Occipital lobe (tissue), 2 donors: ENCODE data around the gene IL13. TPM values are rescaled to one million over a fixed set of nuclear protein-coding genes. Genes with fewer than 3 reads are reported as not detected.
"Not testable (repeated sequence)": the region's sequence is repeated elsewhere in the genome, so short reads cannot be mapped to it uniquely, and the experiment has no call there.

ENCODE experiments used
- DNase-seq: peaks from one replicate; lab custom pipeline; 2025; lab: John Stamatoyannopoulos, UW
- total RNA-seq: library from RNA; depleted of rRNA; stranded (reverse); fragments of >200 nt; gene quantifications from one replicate; pipeline ENCODE4 v1.2.3, GENCODE V29; 2014

Gene IL13
- not detected for total RNA-seq

DNA sequence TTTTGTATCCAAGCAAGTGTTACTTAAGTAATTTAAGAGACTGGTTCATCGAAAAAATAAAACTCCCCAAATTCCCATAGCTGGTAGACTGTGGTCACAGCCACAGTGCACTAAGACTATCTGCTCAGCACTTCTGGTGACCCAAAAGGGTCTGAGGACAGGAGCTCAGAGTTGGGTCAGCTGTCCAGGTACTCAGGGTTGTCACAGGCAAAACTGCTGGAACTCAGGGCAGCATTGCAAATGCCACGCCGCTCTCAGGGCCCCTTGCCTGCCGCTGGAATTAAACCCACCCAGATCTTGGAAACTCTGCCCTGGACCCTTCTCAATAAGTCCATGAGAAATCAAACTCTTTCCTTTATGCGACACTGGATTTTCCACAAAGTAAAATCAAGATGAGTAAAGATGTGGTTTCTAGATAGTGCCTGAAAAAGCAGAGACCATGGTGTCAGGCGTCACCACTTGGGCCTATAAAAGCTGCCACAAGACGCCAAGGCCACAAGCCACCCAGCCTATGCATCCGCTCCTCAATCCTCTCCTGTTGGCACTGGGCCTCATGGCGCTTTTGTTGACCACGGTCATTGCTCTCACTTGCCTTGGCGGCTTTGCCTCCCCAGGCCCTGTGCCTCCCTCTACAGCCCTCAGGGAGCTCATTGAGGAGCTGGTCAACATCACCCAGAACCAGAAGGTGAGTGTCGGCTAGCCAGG is at the start of gene IL13:
Gene IL13, plus strand, starts transcription at position 498 of the 705 bp plus-strand sequence. Its CDS starts 14 bp downstream, at position 512.
- DNase-seq, result no peak

DNA sequence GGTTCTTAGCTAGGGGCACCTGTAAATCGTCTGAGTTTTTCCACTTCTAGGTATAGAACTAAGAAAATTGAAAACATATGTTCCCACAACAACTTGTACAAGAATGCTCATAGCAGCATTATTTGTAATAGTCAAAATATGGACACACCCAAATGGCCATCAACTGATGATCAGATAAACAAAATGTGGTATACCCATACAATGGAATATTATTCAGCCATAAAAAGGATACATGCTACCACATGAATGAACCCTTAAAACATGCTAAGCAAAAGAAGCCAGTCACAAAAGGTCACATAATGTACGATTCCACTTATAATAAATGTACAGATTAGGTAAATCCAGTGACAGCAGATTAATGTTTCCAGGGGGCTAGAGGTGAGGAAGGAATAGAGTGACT is 46.0 kb upstream of the IL13 start:
- DNase-seq, result no peak

DNA sequence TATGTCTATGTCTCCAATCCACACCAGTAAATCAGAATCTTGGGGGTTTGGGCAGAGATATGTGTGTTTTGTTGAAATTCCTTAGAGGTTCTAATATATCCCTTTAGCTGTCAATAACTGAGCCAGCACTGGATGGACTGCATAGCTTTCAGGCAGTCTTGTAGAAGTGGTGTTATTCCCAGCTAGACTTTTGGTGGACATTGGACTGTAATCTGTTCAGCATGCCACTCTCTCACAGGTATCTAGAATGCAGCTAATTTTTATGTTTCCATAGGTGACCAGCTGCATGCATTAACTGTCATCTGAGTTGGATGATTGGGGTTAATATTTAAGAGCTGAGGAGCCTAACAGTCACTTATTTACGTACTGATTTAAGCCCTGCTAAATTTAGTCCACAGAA is 45.1 kb upstream of the IL13 start:
- no peak for DNase-seq

DNA sequence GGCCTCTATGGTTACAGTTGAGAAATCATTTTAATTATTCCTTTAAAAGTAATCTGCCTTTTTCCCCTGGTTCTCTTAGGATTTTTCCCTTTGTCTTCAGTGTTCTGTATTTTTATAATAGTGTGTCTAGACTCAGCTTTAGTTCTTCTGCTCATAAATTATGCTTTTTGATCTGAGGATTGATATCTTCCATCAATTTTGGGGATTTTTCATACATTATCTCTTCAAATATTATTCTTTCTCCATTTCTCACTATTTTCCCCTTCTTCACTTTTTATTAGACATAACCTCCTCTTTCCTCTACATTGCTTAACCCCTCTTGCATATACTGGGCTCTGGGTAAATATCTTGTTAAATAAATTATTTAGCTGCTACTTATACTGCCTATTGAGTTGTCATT is 36.3 kb upstream of the IL13 start:
- DNase-seq, result no peak

DNA sequence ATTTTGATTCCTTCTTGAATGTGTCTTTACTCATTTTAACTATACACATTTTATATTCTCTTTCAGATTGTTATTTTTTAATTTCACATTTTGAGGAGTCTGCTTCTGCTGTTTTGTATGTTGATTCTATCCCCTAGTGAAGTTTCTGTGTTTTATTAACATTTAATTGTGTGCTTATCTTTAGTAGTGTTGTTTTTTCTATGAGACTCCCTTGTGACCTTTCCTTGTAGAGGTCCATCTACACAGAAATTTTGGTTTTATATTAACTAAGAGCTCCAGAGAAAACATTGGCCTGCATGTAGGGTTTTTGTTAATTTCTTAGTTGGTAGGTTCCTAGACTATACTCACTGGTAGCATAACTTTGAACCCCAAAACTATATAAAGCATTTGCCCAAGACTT is 35.4 kb upstream of the IL13 start:
- no peak for DNase-seq

DNA sequence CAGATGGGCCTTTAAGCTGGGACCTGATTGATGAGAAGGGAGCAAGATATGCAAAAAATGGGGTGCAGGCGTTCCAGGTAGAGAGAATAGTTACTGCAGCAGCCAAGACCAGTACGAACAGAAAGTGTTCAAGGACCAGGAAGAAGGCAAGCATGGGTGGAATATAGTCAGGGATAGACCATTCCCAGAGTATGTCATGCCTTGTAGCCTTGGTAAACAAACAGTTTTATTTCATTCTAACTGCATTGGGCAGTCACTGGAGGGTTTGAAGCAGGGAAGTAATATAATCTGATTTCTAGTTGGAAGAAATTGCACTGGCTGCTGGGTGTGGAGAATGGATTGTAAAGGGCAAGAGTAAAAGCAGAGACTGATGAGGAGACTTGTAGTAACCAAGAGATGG is 30.5 kb upstream of the IL13 start:
- DNase-seq, result no peak

DNA sequence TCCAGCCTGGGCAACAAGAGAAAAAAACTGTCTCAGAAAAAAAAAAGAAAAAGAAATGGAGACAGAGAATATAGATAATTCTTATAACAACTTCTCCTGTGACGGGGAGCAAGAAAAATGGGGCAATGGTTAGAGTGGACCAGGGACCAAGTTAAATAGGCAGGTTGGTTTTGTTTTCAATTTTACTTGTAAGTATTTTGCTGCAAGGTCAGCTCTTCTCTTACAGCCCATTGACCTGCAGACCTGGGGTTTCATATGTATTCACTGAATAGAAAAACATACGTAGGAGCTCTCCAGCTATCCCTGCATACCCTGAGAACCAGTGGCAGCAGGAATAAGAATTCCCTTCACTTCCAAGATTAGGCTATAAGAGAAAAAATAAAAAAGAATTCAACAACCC is 29.2 kb upstream of the IL13 start:
- DNase-seq, result no peak

DNA sequence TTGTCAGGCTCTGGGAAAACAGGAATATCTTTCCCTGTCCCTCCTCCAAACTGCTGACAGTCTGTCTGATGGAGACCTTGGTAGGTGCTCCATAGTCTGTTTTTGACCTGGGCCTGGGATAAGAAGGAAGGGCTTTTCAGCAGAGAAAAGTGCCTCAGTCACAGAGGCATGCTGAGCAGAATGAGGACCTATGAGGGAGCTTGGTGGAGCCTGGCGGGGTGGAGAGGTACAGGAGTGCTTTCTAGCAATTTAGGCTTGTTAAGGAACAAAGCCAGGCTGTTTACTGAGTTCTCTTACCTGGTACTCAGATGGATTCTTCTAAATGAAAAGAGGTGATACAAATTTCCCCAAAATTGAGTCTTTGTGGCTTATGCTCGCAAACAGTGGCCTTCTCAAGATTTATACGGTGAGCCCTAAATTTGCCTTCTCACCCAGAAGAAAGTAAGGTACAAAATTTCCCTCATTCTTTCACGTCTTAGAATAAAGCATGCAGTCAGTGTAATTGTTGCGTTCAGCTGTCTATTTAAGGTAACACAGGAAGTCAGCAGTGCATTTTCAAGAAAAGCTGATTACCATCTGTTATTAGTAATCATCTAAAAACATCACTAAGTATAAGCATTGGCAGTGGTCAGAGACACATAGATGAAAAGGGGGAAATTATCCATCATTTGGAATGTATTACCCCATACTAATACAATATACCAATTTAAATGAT is 28.6 kb upstream of the IL13 start:
- no peak for DNase-seq

DNA sequence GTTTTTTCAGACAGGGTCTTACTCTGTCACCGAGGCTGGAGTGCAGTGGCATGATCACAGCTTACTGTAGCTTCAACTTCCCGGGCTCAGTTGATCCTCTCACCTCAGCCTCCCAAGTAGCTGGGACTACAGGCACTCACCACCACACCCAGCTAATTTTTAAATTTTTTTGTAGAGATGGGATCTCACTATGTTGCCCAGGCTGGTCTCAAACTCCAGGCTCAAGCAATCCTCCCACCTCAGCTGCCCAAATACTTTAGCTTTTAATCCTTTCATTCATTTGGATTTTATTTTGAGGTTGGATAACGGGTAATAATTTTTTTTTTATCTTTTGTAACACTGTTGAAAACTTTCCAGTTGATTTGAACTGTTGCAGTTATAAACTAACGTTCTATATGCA is 24.4 kb upstream of the IL13 start:
- not testable (repeated sequence) for DNase-seq

DNA sequence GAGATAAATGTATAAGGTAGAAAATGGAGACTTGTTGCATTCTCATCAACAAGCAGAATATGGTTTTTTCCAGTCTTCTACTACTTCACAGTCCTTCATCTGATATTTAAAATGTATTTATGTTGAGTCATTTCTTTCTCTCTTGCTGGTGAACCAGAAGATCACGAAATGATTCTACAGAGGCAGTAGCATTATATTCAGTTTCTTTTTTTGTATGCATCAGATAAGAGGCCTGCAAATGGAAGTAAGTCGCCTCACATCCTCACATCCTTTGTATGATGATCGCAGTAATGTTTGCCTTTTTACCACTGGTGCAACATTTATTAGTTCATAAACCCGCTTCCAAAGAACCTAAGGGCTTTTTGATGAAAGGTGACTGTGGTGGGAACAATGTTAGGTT is 22.1 kb upstream of the IL13 start:
- DNase-seq, result no peak

DNA sequence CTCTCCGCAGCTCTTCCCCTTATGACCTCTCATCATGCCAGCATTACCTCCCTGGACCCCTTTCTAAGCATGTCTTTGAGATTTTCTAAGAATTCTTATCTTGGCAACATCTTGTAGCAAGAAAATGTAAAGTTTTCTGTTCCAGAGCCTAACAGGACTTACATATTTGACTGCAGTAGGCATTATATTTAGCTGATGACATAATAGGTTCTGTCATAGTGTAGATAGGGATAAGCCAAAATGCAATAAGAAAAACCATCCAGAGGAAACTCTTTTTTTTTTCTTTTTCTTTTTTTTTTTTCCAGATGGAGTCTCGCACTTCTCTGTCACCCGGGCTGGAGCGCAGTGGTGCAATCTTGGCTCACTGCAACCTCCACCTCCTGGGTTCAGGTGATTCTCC is 20.7 kb upstream of the IL13 start:
- DNase-seq, result no peak

DNA sequence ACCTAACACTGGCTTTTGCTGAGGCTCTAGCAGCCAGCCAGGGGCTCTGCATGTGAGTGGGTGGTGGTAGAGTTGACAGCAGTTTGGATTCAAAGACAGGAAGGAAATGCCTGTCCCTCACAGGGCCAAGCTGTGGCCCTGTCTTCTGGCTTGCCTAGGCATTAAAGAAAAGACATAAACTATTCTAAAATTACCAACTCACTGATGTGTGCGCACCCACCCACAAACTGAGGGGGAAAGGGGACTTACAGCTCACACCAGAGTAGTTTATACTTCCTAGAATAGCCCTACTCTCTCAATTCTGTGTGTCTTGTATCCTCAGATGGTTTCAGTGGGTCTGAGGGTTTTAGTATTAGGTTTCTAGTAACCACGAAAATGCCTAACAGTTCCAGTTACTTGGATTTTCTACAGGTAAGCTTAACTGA is 18.3 kb upstream of the IL13 start:
- DNase-seq, result no peak

DNA sequence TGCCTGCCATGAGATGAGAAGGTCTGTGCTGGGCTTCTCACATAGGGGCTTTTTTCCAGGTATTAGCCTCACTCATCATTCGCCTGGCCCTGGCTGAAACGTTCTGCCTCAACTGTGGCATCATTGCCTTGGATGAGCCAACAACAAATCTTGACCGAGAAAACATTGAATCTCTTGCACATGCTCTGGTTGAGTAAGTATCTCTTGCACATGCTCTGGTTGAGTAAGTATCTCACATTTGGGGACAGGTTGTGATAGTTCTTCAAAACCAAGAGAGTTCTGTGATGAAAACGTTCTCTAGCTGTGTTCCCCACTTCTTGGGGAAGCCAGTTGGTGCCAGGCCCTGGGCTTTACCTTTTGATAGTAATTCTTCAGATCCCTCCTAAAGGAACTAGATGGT is 17.4 kb upstream of the IL13 start:
- DNase-seq, result no peak

DNA sequence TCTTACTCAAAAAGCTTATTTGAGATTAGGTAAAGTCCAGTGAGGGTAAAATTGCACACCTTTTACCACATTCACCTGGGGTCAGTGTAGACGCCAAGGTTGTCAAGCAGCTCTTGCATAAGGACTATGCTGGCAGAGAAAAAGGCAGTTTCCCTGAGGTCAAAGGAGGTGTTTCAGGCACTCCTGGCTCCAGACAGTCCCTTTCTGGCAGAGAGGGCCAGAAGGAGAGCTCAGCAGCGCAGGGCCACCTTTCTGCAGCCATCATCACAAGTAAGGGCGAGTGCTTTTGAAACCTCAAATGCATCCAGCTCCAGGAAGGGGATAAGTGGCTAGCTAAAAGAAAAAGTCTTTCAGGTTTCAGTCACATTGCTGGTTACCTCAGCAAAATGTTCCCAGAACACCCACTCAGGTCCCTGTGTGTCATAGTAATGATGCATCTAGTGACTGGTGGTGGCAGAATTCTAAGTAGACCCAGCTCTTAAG is 16.7 kb upstream of the IL13 start:
- DNase-seq, result no peak

DNA sequence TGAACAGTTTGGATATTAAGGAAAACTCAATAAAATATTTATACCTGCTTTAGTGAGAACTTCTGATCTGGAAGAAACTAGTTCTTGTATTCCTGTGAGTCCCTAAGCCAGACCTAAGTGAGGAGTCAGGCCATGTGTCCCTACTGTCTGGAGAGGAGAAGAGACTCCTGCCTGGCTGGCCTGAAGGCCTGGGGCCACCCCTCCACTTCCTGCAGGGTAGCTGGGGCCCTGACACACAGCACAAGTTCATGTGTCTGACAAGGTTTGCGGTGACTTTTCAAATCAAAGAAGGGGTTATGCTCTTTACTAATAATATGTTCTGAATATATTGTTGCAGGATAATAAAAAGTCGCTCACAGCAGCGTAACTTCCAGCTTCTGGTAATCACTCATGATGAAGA is 16.1 kb upstream of the IL13 start:
- DNase-seq, result no peak

DNA sequence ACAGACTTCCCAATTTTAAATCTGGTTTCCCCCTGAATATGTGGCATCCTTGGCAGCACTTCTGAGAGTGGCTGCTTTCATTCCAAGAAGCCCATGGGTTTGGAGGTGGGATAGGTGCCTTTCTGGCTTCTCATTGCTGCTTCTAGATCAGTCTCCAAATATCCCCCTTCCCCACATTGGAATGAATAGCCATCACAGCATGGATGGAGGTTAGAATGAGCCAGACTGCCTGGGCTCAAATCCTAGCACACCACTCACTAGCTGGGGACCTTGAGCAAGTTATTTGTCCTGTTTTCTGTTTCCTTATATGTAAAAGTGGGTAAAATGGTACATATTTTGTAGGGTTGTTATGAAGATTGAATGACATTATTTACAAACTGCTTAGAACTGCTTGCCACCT is 13.8 kb upstream of the IL13 start:
- DNase-seq, result no peak

DNA sequence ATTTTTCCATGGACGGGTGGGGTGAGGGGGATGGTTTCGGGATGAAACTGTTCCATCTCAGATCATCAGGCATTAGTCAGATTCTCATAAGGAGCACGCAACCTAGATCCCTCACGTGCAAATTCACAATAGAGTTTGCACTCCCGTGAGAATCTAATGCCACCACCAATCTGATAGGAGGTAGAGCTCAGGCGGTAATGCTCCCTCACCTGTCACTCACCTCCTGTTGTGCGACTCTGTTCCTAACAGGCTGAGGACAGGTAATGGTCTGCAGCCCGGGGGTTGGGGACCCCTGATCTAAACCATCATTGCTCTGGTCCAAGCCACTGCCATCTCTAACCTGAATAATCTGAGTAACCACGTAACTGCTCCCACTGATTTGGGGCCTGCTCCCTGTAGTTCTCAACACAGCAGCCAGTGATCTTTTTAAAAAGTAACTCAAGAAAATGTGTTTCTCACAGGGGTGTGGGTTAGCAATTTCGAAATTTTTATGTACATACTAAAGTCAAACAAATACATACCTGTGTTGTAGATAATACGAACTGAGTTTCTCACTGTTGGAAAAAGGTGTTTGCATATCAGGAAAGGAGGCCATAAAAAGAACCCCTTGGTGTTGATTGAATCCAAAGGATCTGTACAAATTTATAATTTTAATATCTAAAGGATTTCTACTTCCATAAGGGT is 11.2 kb upstream of the IL13 start:
- DNase-seq, result no peak

DNA sequence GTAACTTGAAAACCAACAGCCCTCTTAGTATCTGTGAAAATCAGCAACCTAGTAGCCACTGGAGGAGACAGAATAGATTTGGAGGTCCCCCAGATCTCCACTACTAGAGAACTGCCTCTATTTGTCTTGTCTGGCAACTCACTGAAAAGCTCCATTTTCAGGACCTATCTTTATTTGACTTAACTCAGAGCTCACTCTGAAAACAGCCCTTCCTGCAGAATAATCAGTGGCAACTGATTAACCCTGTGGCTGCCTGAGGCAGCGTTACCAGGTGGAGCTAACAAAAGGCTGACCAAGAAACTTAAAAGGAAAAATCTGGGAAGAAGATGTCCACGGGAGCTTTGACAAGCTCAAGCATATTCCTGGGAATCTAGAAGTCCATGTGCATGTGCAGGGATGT is 10.5 kb upstream of the IL13 start:
- no peak for DNase-seq

DNA sequence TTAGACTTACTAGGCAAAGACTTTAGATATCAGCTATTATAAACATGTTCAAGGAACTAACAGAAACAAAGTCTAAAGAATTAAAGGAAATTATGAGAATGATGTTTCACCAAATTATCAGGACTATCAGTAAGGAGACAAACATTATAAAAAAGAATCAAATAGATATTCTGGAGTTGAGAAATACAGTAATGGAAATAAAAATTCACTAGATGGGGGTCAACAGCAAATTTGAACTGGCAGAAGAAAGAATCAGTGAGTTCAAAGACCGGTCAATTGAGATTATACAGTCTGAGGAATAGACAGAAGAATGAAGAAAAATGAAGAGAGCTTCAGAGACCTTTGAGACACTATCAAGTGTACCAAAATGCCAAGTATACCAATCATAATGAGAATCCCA is 9.6 kb upstream of the IL13 start:
- DNase-seq, result no peak

DNA sequence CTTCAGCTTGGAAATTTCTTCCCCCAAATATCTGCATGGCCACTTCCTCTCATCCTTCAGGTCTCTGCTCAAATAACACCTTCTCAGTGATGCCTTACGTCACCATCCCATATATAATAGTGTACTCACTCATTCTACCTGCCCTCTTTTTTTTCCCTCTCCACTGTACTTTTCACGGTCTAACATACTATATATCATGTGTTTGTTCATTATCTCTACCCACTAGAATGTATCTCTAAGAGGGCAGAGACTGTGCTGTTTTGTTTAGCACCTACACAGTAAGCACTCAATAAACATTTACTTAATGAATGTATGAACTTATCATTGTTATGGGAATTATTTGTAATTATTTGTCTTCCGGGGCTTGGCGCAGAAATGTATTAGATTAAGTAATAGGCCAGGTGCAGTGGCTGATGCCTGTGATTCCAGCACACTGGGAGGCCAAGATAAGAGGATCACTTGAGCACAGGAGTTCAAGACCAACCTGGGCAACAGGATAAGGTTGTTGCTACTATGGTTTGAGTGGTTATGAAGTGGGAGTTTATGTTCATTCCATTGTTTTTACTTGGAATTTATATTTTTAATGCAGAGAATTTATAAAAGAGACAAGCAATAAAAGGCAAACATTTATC is 6.0 kb upstream of the IL13 start:
- no peak for DNase-seq

DNA sequence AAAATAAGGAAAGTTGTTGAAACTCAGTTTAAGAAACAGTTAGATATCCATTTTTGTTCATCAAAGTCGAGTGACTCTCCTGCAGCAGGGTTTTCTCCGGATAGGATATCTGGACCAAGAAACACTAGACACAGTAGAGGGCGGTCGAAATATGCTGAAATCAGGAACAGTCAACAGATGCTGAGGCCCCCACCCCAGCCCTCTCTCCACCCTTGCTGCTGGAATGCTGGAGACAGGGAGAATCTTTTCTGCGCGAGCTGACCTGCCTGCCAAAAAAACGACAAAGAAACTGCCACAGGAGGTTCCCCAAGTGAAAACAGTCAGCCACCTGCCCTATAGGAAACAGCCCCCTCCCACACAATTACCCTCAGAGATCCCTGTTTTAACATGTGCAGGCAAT is 4.3 kb upstream of the IL13 start:
- no peak for DNase-seq
